HG03571 (cell line): Measurements from ENCODE around the gene IVL.

Experiments
- ATAC-seq: cut with Tn5 transposase; IDR thresholded peaks from one replicate; pipeline ENCODE4 v1.9.1; 2021; ENCODE audit not compliant: unreplicated experiment

IVL gene

GRCh38 chr1:152886758-152887409, 21.5 kb upstream of the IVL start:
- ATAC-seq = no peak

GRCh38 chr1:152888126-152888525, 20.2 kb upstream of the IVL start:
- no peak for ATAC-seq

DNA sequence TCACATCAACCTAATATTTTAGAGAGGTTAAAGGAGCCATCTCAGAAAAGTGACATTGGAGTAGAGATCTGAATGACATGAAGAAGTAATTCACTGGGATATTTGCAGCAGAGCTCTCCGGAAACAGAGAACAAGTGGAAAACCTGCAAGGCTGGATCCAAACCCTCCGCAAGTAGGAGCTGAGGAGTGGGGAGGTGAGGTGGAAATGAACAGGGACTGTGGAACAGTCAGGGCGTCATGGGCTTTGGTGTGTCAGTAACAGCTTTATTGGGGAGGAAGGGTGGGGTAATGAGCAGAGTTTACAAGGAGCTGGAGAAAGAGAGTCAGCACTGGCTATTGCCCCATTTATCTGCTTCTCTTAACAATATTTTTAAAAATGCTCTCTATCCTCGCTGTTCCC, 9.3 kb upstream of the IVL start:
- no peak for ATAC-seq

DNA sequence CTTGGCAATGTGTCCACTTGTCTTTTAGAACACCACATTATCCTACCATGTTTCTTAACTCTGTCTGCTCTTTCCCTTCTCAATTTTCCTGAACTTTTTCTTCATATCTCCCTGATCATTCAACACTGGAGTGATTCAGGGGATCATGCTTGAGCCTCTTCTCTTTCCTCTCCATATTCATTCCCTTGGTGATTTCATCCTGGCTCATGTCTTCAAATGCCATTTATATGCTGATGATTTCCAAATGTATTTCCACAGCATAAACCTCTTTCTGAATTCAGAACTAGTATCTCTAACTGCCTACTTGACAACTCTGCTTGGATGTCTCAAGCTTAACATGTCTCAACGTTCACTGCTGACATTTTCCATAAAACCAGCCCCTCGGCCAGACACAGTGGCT, 8.5 kb upstream of the IVL start:
- ATAC-seq = no peak

- no peak for ATAC-seq
These were observed 6.7 kb upstream of the IVL start for GRCh38 chr1:152901631-152902030.

DNA sequence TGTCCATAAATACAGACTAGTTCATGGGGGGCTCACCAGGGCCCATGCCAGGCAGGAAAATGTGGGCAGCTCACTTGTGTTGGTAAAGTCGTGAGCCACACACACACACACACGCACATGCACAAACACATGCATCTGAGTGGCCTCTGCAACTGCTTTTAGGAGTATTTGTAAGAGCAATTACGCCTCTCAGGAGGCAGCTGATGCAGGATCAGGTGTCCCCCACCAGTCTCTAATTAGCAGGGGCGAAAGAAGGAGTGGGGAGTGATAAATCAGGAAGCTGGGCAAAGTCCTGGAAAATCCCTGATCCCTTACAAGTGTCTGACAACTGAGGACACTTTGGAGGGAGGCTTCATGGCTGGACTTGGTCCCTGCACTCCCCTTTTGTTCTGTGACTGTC, 5.7 kb upstream of the IVL start:
- no peak for ATAC-seq

- ATAC-seq = no peak
These were observed 3.5 kb upstream of the IVL start for GRCh38 chr1:152904688-152905440.

- no peak for ATAC-seq
These were observed 2.3 kb upstream of the IVL start for GRCh38 chr1:152906023-152906565.

DNA sequence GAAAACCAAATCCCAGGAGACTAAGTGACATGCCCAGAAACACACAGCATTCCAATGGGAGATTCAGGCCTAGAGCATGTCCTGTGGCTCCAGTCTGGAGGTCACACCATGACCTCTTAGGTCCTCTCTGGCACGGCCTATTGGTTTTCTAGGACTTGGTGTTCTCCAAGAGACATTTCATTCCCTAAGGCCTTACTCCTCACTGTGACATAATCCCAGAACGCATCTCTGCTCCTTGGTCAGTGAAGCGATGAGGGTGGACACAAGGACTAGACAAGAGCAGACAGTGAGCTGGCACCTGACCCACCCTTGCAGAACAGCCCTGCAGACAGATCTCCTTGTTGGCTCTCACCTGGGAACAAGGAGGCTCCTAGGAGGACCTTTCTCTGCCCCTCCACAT, 860 bp downstream of the IVL start:
- ATAC-seq = no peak

DNA sequence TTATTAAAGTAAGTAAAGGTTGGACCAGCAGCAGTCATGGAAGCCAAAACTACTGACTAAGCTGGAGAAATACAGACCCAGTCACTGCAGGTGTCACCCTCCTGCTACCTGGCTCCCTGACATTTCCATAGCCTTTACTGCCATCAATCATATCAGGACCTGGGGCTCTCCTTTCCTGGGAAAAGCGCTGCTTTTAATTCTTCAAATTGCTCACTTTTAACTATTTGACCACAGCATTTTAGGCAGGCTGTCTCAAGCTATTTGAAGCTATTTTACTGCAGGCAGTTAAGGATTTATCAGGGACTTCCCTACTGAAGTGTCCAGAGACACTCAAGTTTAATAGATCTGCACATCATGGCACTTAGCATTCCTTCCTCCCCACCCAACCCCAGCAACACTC, 4.1 kb downstream of the IVL start:
- no peak for ATAC-seq

DNA sequence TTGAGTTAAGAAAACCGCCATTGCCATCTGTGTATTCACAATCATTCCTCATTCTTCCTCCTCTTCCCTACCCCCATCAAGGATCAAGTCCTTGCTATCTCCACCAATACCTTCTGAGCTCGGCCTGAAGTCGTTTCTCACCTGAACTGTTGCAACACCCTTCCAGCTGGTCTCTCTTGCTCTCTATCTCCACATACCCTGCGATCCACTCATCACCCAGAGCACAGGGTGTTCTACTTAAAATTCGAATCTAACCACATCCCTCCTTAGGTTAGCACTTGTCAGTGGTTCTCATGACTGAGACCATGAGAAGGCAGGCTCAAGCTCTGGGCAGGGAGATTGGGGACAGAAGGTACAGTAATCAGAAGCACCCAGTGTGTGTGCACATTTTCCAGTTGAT, 4.6 kb downstream of the IVL start:
- no peak for ATAC-seq

DNA sequence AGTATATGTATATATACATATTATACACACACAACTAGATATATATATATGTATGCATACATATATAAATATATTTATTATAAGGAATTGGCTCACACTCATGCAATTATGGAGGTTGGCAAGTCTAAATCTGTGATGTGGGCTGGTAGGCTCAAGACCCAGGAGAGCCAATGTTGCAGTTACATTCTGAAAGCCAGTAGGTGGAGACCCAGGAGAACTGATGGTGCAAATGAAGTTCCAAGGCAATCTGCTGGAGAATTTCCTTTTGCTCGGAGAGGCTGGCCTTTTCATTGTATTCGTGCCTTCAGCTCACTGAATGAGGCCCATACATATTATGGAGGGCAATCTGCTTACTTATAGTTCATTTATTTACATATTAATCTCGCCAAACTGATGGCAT, 9.4 kb downstream of the IVL start:
- no peak for ATAC-seq

GRCh38 chr1:152919071-152919470, 10.7 kb downstream of the IVL start:
- no peak for ATAC-seq

- no peak for ATAC-seq
These were observed 15.8 kb downstream of the IVL start for GRCh38 chr1:152924191-152924590.

DNA sequence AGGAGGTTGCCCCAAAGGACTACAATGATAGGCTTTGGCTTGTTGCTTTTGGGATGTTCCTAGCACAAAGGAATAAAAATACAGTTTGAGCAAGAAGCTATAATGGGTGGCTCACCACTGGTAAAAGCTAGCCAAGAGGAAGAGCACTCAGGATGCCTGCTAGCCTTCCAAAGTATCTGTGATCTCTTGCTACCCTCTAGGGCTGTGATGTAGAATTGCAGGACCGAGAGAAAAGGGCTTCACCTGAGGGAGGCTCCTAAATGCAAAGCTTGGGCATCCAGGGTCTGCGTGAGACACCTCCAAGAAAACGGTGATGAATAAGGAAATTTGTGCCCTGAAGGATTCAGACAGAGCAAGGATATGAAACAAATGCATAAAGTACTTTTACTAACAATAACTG, 17.7 kb downstream of the IVL start:
- ATAC-seq = no peak

- no peak for ATAC-seq
These were observed 20.3 kb downstream of the IVL start for GRCh38 chr1:152928671-152929070.

- no peak for ATAC-seq
These were observed 23.9 kb downstream of the IVL start for GRCh38 chr1:152932170-152932811.

- no peak for ATAC-seq
These were observed 24.9 kb downstream of the IVL start for GRCh38 chr1:152933196-152933595.

DNA sequence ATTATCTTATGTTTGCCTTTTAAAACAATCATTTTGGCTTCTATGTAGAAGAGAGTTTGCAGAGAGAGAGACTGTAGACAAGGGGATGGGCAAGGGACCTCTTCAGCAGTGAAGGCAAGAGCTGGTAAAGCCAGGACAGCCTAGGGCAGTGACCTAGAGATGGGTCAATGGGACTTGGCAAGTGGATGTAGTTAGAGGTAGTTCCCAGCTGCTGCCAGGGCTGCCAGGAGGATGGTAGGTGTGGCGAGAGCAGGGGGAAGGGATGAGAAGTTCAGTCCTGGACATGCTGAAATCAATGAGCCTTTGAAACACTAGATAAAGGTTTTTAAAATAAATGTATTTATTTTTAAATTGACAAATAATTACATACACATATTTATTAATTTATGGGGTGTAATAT, 32.3 kb downstream of the IVL start:
- no peak for ATAC-seq

DNA sequence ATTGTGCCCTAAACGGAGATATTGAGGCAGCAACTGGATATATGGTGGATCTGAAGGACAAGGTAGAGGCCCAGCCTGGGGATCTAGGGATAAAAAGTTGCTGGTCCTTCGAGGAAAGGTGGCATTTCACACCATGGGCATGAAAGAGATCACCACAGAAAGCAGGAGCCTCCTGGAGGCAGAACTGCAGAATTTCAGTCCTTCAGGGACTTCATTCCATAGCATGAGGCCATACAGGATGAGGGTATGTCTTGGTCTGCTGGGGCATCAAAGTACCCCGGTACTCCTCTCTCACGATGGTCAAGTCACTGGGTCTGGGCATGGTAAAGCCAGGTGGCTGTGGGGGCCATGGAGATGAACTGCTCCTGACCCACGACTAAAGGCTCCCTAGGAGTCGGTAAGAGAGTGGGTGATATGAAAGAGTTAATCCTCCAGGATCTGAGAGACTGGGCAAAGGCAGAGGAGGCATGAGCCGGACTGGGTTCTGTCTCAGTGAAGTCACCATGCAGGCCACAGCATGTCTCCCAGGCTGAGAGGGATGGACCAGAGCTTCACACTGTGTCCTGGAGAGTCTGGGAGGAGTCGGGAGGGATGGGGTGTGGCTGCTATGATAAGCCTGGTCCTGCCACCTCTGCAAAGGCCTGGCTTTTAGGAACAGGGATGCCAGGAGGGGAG, 32.8 kb downstream of the IVL start:
- no peak for ATAC-seq

DNA sequence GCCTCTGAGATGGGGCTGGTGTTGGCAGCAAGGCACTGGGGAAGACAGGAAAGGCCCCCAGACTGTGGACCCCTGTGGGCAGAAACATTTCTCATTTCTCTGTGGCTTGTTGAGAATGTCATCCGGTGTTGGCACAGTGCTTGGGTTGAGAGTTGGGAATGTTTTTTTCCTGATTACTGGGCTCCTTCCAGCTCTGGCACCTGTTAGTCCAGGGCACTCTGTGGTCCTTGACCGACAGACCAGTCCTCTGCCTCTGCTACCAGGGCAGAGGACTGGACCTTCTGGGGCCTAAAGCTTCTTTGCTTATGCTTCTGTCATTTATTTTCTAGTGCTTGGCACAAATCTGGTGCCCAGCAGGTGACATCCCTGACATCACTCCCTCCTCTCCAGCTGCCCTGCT, 33.8 kb downstream of the IVL start:
- ATAC-seq = no peak

- no peak for ATAC-seq
These were observed 37.9 kb downstream of the IVL start for GRCh38 chr1:152946248-152946647.
